SK-N-SH treated with all-trans-retinoic acid at 6 μM for 48 hours (cell line): ENCODE results near the gene TFAP2B.

Experiments
- BACH2 ChIP-seq: fragments of 250-450 bp; sonication (Bioruptor Pico); IDR thresholded peaks from 2 replicates; pipeline ENCODE4 v1.9.0; 2021; ENCODE audit warnings: mild to moderate bottlenecking, borderline replicate concordance
- GLIS3 ChIP-seq: fragments of 250-450 bp; sonication (Bioruptor Pico); IDR thresholded peaks from 2 replicates; pipeline ENCODE4 v1.5.0; 2020; ENCODE audit warnings: mild to moderate bottlenecking, moderate library complexity
- ISL1 ChIP-seq: fragments of 250-450 bp; sonication (Bioruptor Pico); IDR thresholded peaks from 2 replicates; pipeline ENCODE4 v2.1.2; 2022; ENCODE audit warnings: mild to moderate bottlenecking, moderate library complexity
- OSR1 ChIP-seq: fragments of 250-450 bp; sonication (Bioruptor Pico); IDR thresholded peaks from 2 replicates; pipeline ENCODE4 v1.8.0; 2022; ENCODE audit warnings: moderate library complexity, mild to moderate bottlenecking, inconsistent platforms
- PPARA ChIP-seq: fragments of 250-450 bp; sonication (Bioruptor Pico); IDR thresholded peaks from 2 replicates; pipeline ENCODE4 v1.5.0; 2020; ENCODE audit warnings: mild to moderate bottlenecking, borderline replicate concordance
- RARB ChIP-seq: fragments of 250-450 bp; sonication (Bioruptor Pico); IDR thresholded peaks from 2 replicates; pipeline ENCODE4 v1.8.0; 2021; ENCODE audit warnings: mild to moderate bottlenecking, moderate library complexity
- SNAI2 ChIP-seq: fragments of 250-450 bp; sonication (Bioruptor Pico); IDR thresholded peaks from 2 replicates; pipeline ENCODE4 v1.5.0; 2020; ENCODE audit warnings: mild to moderate bottlenecking, moderate library complexity
- TCF4 ChIP-seq: fragments of 250-450 bp; sonication (Bioruptor Pico); IDR thresholded peaks from 2 replicates; pipeline ENCODE4 v1.8.0; 2021; ENCODE audit warnings: mild to moderate bottlenecking, moderate library complexity, borderline replicate concordance
- TOX ChIP-seq: fragments of 250-450 bp; sonication (Bioruptor Pico); IDR thresholded peaks from 2 replicates; pipeline ENCODE4 v1.8.0; 2021; ENCODE audit warnings: mild to moderate bottlenecking, moderate library complexity, borderline replicate concordance
- ZFP3 ChIP-seq: fragments of 250-450 bp; sonication (Bioruptor Pico); IDR thresholded peaks from 2 replicates; pipeline ENCODE4 v1.5.0; 2020; ENCODE audit warnings: mild to moderate bottlenecking, moderate library complexity
- ZFP30 ChIP-seq: fragments of 450-650 bp; formaldehyde crosslinking; IDR thresholded peaks from 2 replicates; pipeline ENCODE4 v1.5.0; 2022; ENCODE audit warnings: mild to moderate bottlenecking, moderate library complexity
- ZNF565 ChIP-seq: fragments of 450-650 bp; formaldehyde crosslinking; conservative IDR thresholded peaks from 2 replicates; pipeline ENCODE4 v1.5.0; 2020; ENCODE audit warnings: low read depth, mild to moderate bottlenecking, moderate library complexity
- ZNF8 ChIP-seq: fragments of 450-650 bp; formaldehyde crosslinking; IDR thresholded peaks from 2 replicates; pipeline ENCODE4 v1.5.0; 2020; ENCODE audit warnings: mild to moderate bottlenecking, moderate library complexity
- TF ChIP-seq, protein P1 (sequence below): fragments of 250-450 bp; sonication (Bioruptor Pico); IDR thresholded peaks from 2 replicates; pipeline ENCODE4 v1.8.0; 2020; ENCODE audit warnings: mild to moderate bottlenecking, moderate library complexity, borderline replicate concordance

DNA sequence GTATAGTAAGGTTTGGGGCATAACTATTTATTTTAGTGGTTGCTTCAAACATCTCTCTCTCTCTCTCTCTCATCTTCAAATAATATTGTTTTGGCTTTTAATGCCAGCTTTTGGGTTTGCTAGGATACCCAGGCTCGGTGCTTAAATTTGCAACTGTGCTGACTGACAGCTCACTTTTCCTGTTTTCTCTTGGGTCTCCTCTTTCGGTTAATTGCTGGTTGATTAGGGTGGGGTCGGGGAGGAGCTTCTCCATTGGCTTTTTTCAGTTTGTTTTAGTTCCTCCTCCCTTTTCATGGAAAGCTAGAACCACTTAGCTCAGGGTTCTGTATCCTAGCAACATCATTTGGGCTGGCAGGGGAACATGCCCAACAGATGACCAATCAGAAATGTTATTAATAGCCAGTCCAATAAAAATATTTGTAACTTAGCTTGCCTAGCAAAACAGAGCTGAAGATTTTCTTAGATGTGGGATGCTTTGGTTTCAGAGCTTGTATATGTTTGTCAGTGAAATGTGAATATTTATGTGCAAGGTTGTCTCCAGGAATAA lies 11.3 kb downstream of the TFAP2B start:
- no peak for TF ChIP-seq ZFP30 (CRISPR knock-in tag)
- TF ChIP-seq TCF4: no peak
- no peak for TF ChIP-seq GLIS3 (CRISPR knock-in tag)
- no peak for TF ChIP-seq PPARA
- TF ChIP-seq OSR1 (CRISPR knock-in tag): no peak
- TF ChIP-seq, protein P1, sequence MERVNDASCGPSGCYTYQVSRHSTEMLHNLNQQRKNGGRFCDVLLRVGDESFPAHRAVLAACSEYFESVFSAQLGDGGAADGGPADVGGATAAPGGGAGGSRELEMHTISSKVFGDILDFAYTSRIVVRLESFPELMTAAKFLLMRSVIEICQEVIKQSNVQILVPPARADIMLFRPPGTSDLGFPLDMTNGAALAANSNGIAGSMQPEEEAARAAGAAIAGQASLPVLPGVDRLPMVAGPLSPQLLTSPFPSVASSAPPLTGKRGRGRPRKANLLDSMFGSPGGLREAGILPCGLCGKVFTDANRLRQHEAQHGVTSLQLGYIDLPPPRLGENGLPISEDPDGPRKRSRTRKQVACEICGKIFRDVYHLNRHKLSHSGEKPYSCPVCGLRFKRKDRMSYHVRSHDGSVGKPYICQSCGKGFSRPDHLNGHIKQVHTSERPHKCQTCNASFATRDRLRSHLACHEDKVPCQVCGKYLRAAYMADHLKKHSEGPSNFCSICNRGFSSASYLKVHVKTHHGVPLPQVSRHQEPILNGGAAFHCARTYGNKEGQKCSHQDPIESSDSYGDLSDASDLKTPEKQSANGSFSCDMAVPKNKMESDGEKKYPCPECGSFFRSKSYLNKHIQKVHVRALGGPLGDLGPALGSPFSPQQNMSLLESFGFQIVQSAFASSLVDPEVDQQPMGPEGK (CRISPR knock-in tag): no peak
- TF ChIP-seq BACH2 (CRISPR knock-in tag): no peak
- TF ChIP-seq RARB (CRISPR knock-in tag): no peak
- TF ChIP-seq ZNF8 (CRISPR knock-in tag): no peak
- no peak for TF ChIP-seq TOX (CRISPR knock-in tag)
- TF ChIP-seq ZFP3 (CRISPR knock-in tag): no peak
- no peak for TF ChIP-seq ZNF565 (CRISPR knock-in tag)
- TF ChIP-seq ISL1 (CRISPR knock-in tag): no peak
- no peak for TF ChIP-seq SNAI2
